ENCODE data around the gene AQP4.

DNA sequence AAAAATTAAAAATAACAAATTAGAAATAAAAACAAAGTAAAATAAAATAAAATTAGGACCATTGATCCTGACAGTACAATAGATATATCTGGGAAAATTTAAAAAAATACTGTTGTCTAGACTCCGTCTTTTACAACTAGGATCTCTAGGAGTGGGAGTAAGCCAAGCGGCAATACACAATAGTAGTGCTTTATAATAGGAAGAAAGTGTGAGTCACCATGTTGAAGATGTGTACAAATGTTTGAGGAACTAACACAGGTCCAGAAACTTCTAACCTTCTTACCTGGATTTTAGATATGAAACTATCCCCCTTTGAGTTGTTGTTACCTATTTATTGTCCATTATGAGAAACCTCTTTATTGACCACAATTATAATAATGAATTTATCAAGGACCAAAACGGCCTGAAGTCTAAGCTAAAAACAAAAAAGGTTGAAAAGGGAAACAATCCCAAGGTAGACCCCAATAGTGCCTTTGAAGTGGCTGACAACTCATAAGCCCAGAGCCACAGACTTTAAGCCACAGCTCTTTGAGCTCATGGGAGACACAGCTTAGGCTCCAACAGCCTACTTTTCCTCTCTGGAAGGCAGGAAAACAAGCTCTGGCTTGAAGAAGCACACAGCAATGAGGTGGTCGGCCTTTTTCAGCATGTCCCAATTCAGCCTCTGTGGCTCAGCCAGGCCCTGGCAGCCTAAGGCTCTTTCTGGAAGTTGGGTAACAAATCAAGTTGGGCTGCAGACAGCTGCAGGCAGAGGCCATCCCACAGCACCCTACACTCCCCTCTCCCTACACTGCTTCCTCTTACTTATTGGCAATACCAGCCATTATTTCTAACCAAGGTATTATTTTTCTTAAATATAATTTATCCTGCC, 62.9 kb downstream of the AQP4 start:
- TF ChIP-seq, protein P1, sequence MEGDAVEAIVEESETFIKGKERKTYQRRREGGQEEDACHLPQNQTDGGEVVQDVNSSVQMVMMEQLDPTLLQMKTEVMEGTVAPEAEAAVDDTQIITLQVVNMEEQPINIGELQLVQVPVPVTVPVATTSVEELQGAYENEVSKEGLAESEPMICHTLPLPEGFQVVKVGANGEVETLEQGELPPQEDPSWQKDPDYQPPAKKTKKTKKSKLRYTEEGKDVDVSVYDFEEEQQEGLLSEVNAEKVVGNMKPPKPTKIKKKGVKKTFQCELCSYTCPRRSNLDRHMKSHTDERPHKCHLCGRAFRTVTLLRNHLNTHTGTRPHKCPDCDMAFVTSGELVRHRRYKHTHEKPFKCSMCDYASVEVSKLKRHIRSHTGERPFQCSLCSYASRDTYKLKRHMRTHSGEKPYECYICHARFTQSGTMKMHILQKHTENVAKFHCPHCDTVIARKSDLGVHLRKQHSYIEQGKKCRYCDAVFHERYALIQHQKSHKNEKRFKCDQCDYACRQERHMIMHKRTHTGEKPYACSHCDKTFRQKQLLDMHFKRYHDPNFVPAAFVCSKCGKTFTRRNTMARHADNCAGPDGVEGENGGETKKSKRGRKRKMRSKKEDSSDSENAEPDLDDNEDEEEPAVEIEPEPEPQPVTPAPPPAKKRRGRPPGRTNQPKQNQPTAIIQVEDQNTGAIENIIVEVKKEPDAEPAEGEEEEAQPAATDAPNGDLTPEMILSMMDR (IDR thresholded peaks at IDR 0.05; ENCODE audit: low read depth, low read length, missing input control) = no peak
- TF ChIP-seq RAD21 (IDR thresholded peaks at IDR 0.05) (no peak), JUND (IDR thresholded peaks at IDR 0.05) (no peak), GABPA (IDR thresholded peaks at IDR 0.05 in 1 of 2, conservative IDR thresholded peaks at IDR 0.05 in 1 of 2) (no peak), YY1 (IDR thresholded peaks at IDR 0.05) (no peak), HNF4G (IDR thresholded peaks at IDR 0.05) (no peak), NR2F2 (IDR thresholded peaks at IDR 0.05) (no peak)
- TF ChIP-seq, protein P2, sequence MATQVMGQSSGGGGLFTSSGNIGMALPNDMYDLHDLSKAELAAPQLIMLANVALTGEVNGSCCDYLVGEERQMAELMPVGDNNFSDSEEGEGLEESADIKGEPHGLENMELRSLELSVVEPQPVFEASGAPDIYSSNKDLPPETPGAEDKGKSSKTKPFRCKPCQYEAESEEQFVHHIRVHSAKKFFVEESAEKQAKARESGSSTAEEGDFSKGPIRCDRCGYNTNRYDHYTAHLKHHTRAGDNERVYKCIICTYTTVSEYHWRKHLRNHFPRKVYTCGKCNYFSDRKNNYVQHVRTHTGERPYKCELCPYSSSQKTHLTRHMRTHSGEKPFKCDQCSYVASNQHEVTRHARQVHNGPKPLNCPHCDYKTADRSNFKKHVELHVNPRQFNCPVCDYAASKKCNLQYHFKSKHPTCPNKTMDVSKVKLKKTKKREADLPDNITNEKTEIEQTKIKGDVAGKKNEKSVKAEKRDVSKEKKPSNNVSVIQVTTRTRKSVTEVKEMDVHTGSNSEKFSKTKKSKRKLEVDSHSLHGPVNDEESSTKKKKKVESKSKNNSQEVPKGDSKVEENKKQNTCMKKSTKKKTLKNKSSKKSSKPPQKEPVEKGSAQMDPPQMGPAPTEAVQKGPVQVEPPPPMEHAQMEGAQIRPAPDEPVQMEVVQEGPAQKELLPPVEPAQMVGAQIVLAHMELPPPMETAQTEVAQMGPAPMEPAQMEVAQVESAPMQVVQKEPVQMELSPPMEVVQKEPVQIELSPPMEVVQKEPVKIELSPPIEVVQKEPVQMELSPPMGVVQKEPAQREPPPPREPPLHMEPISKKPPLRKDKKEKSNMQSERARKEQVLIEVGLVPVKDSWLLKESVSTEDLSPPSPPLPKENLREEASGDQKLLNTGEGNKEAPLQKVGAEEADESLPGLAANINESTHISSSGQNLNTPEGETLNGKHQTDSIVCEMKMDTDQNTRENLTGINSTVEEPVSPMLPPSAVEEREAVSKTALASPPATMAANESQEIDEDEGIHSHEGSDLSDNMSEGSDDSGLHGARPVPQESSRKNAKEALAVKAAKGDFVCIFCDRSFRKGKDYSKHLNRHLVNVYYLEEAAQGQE (IDR thresholded peaks at IDR 0.05) = no peak
- TF ChIP-seq, protein P3, sequence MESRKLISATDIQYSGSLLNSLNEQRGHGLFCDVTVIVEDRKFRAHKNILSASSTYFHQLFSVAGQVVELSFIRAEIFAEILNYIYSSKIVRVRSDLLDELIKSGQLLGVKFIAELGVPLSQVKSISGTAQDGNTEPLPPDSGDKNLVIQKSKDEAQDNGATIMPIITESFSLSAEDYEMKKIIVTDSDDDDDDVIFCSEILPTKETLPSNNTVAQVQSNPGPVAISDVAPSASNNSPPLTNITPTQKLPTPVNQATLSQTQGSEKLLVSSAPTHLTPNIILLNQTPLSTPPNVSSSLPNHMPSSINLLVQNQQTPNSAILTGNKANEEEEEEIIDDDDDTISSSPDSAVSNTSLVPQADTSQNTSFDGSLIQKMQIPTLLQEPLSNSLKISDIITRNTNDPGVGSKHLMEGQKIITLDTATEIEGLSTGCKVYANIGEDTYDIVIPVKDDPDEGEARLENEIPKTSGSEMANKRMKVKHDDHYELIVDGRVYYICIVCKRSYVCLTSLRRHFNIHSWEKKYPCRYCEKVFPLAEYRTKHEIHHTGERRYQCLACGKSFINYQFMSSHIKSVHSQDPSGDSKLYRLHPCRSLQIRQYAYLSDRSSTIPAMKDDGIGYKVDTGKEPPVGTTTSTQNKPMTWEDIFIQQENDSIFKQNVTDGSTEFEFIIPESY (IDR thresholded peaks at IDR 0.05) = no peak

Measured in liver (tissue), 3 donors.